CD14-positive monocyte (primary cell): ENCODE measurements around the gene OR2D3. TPM values are rescaled to one million over a fixed set of nuclear protein-coding genes. Genes with fewer than 3 reads are reported as not detected.

Experiments used
- DNase-seq, 3 donors: peaks; one replicate each; pipeline ENCODE4 v3.0.0-alpha.2; 2011 to 2022
- H2AFZ ChIP-seq: 2 replicates; pipeline ENCODE4 v1.6.0; 2012; ENCODE audit warnings: mild to moderate bottlenecking, low read depth, low read length, inconsistent platforms; ENCODE audit not compliant: insufficient read depth, poor library complexity, severe bottlenecking
- H3K27ac ChIP-seq, 2 donors: 1 replicate in 1 of 2; 2 replicates in 1 of 2; pipeline ENCODE4 v1.5.1; 2012 to 2013; ENCODE audit warnings: low read length in 2 of 2, control low read depth in 1 of 2, inconsistent platforms in 1 of 2, low read depth in 1 of 2, mild to moderate bottlenecking in 1 of 2
- H3K27me3 ChIP-seq, 2 donors: one replicate each; pipeline versions ENCODE4 v1.6.0 to v1.6.1; 2011 to 2013; ENCODE audit warnings: low read length in 2 of 2; ENCODE audit not compliant: control insufficient read depth in 2 of 2, insufficient read depth in 2 of 2
- H3K36me3 ChIP-seq, 2 donors: replicated peaks in 1 of 2; 1 replicate in 1 of 2; 2 replicates in 1 of 2; pipeline versions ENCODE4 v1.5.1 to v1.6.1; 2012 to 2013; ENCODE audit warnings: low read length in 2 of 2, control low read depth in 1 of 2, inconsistent platforms in 1 of 2, mild to moderate bottlenecking in 1 of 2; ENCODE audit not compliant: insufficient read depth in 2 of 2, control insufficient read depth in 1 of 2
- H3K4me1 ChIP-seq, 2 donors: 1 replicate in 1 of 2; 2 replicates in 1 of 2; pipeline versions ENCODE4 v1.5.1 to v1.6.1; 2012 to 2013; ENCODE audit warnings: low read length in 2 of 2, control low read depth in 1 of 2, inconsistent platforms in 1 of 2, mild to moderate bottlenecking in 1 of 2, moderate library complexity in 1 of 2; ENCODE audit not compliant: insufficient read depth in 2 of 2, control insufficient read depth in 1 of 2
- H3K4me2 ChIP-seq: replicated peaks from 2 replicates; pipeline ENCODE3; 2012; ENCODE audit warnings: low read length, moderate library complexity, mild to moderate bottlenecking; ENCODE audit not compliant: poor library complexity, severe bottlenecking; ENCODE audit errors: extremely low read depth
- H3K4me3 ChIP-seq, 3 experiments: fragments of 200-600 bp in 1 of 3; sonication (generic) in 1 of 3; replicated peaks in 1 of 3; 1 replicate in 2 of 3; 2 replicates in 1 of 3; pipeline ENCODE4 v1.5.1; 2011 to 2013; ENCODE audit warnings: low read length in 3 of 3, mild to moderate bottlenecking in 3 of 3, control low read depth in 2 of 3, low read depth in 2 of 3, inconsistent platforms in 1 of 3, moderate library complexity in 1 of 3
- H3K79me2 ChIP-seq: 2 replicates; pipeline ENCODE4 v1.6.0; 2012; ENCODE audit warnings: mild to moderate bottlenecking, control low read depth, inconsistent platforms, low read length, moderate library complexity; ENCODE audit not compliant: insufficient read depth
- H3K9ac ChIP-seq: 2 replicates; pipeline ENCODE4 v1.6.0; 2017; ENCODE audit warnings: low read length, mild to moderate bottlenecking; ENCODE audit not compliant: insufficient read depth, poor library complexity, severe bottlenecking
- H3K9me3 ChIP-seq, 2 donors: replicated peaks in 1 of 2; 1 replicate in 1 of 2; 2 replicates in 1 of 2; pipeline versions ENCODE4 v1.5.1 to v1.6.1; 2012 to 2013; ENCODE audit warnings: low read length in 2 of 2, control low read depth in 1 of 2; ENCODE audit not compliant: control insufficient read depth in 1 of 2, insufficient read depth in 1 of 2
- H4K20me1 ChIP-seq: 2 replicates; pipeline ENCODE4 v1.6.0; 2012; ENCODE audit warnings: mild to moderate bottlenecking, low read length, control low read depth, moderate library complexity; ENCODE audit not compliant: insufficient read depth
- H3K27ac Mint-ChIP-seq, 7 donors: one replicate each; pipeline ENCODE4 v1.8.0; 2020; ENCODE audit warnings: mild to moderate bottlenecking in 7 of 7, mixed read lengths in 7 of 7, moderate library complexity in 6 of 7, inconsistent platforms in 2 of 7
- H3K27me3 Mint-ChIP-seq, 3 donors: one replicate each; pipeline ENCODE4 v1.8.0; 2021 to 2022; ENCODE audit warnings: low read depth in 3 of 3, mild to moderate bottlenecking in 3 of 3, mixed read lengths in 3 of 3, moderate library complexity in 3 of 3, inconsistent platforms in 1 of 3
- H3K36me3 Mint-ChIP-seq, 2 donors: one replicate each; pipeline ENCODE4 v1.8.0; 2020; ENCODE audit warnings: mixed read lengths in 2 of 2, inconsistent platforms in 1 of 2, mild to moderate bottlenecking in 1 of 2
- H3K4me1 Mint-ChIP-seq: one replicate; pipeline ENCODE4 v1.8.0; 2020; ENCODE audit warnings: mild to moderate bottlenecking, mixed read lengths
- H3K4me3 Mint-ChIP-seq, 2 donors: one replicate each; pipeline ENCODE4 v1.8.0; 2020; ENCODE audit warnings: mild to moderate bottlenecking in 2 of 2, mixed read lengths in 2 of 2, moderate library complexity in 1 of 2
- H3K9me3 Mint-ChIP-seq, 7 donors: one replicate each; pipeline ENCODE4 v1.8.0; 2020 to 2022; ENCODE audit warnings: mixed read lengths in 7 of 7, mild to moderate bottlenecking in 6 of 7, moderate library complexity in 6 of 7, inconsistent platforms in 2 of 7
- WGBS: methylation state at CpG from one replicate; pipeline ENCODE4 v1.1.5; 2013; ENCODE audit warnings: missing lambda C conversion rate; ENCODE audit not compliant: insufficient coverage; 5-methylcytosine and 5-hydroxymethylcytosine counted together
- intact Hi-C, 2 donors: fragments of 100-400 bp; cut with micrococcal nuclease; formaldehyde crosslinking; loops; one replicate each; pipeline versions ENCODE4 v1.15.0 to v1.15.1; 2023
- polyA plus RNA-seq, 3 donors: library from polyadenylated mRNA; depleted of rRNA in 1 of 3; unstranded in 2 of 3; stranded (reverse) in 1 of 3; fragments of 300-500 nt in 2 of 3; fragments of >200 nt in 1 of 3; fragmentation: Illumina TruSeq in 2 of 3; gene quantifications; 1 replicate in 2 of 3; 2 replicates in 1 of 3; pipeline ENCODE4 v1.2.3, GENCODE V29; 2012 to 2021
- TF ChIP-seq, protein P1 (sequence below): fragments of 200-600 bp; IDR thresholded peaks from one replicate; pipeline ENCODE4 v1.8.0; 2022; ENCODE audit warnings: antibody characterized with exemption, mild to moderate bottlenecking

OR2D3 gene
- polyA plus RNA-seq, 3 donors: not detected

DNA sequence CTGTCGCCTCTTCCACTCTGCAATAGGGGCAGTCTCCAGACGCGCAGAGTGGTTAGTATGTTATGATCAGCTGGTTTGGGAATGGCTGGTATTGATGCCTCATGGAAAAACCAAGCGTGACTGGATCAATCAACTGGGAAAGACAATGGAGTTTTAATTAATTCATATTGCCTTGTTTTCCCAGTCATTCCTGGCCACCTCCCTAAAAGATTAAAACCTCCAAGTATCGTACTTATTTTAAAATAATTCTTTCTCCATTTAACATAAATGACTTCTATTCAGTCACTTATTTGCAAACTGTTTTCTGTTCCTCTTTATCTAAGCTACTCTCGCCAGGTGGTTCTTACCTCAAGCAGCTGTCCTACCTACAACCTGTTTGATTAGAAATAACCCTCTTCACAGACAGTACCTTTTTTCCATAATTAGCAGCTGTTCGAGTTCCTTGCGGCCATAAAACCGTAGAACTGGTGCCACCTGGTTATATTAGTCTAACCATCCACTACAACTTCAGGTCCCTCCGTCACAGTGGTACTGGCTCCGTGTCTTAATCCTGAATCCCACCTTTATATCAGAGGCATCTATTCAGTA lies 6.3 kb downstream of the OR2D3 start:
- no peak overlapping the region for H3K27ac Mint-ChIP-seq
- intact Hi-C loops: no loop called here

GRCh38 chr11:6928916-6929315 lies 8.1 kb downstream of the OR2D3 start:
- DNase-seq: no peak
- peaks cover 0 to 8% (median 0%) of the 10 kb centered on the region in 7 donors for H3K9me3 Mint-ChIP-seq
- Histone ChIP-seq H3K27ac (no peak overlapping the region), H3K9ac (no peak overlapping the region), H3K79me2 (no peaks in the 10 kb centered on the region), H3K4me2 (no peak overlapping the region), H3K9me3 (no peaks in the 10 kb centered on the region), H3K4me1 (peaks cover 11 to 17% of the 10 kb centered on the region in 2 donors), H3K4me3 (no peak overlapping the region), H3K36me3 (no peaks in the 10 kb centered on the region), H3K27me3 (peaks cover 0 to 21% of the 10 kb centered on the region in 2 donors), H4K20me1 (no peaks in the 10 kb centered on the region), H2AFZ (no peak overlapping the region)
- H3K4me3 Mint-ChIP-seq: no peak overlapping the region
- intact Hi-C loops: no loop called here
- H3K27me3 Mint-ChIP-seq: peaks cover 14 to 27% (median 19%) of the 10 kb centered on the region in 3 donors
- WGBS: 0% methylated on average over 1 of the region's 4 CpGs
- peaks cover 22% of the 10 kb centered on the region for H3K4me1 Mint-ChIP-seq
- no peaks in the 10 kb centered on the region for H3K36me3 Mint-ChIP-seq
- H3K27ac Mint-ChIP-seq: no peak overlapping the region
- TF ChIP-seq, protein P1, sequence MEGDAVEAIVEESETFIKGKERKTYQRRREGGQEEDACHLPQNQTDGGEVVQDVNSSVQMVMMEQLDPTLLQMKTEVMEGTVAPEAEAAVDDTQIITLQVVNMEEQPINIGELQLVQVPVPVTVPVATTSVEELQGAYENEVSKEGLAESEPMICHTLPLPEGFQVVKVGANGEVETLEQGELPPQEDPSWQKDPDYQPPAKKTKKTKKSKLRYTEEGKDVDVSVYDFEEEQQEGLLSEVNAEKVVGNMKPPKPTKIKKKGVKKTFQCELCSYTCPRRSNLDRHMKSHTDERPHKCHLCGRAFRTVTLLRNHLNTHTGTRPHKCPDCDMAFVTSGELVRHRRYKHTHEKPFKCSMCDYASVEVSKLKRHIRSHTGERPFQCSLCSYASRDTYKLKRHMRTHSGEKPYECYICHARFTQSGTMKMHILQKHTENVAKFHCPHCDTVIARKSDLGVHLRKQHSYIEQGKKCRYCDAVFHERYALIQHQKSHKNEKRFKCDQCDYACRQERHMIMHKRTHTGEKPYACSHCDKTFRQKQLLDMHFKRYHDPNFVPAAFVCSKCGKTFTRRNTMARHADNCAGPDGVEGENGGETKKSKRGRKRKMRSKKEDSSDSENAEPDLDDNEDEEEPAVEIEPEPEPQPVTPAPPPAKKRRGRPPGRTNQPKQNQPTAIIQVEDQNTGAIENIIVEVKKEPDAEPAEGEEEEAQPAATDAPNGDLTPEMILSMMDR: no peak

More for the DNA sequence above, 6.3 kb downstream of the OR2D3 start:
- Histone ChIP-seq H2AFZ (peak overlapping the region; percentile 92), H3K36me3 (no peaks in the 10 kb centered on the region), H3K27ac (no peak overlapping the region), H3K4me1 (peaks cover 11 to 17% of the 10 kb centered on the region in 2 donors), H3K4me2 (peak overlapping the region; percentile 94), H4K20me1 (no peaks in the 10 kb centered on the region), H3K27me3 (peaks cover 0 to 21% of the 10 kb centered on the region in 2 donors), H3K9me3 (no peaks in the 10 kb centered on the region), H3K9ac (peak overlapping the region; percentile 68), H3K4me3 (peak overlapping the region; percentile 50 to 85 (median 80)), H3K79me2 (no peaks in the 10 kb centered on the region)
- 19% methylated on average over 7 of the region's 11 CpGs for WGBS
- H3K36me3 Mint-ChIP-seq: no peaks in the 10 kb centered on the region
- H3K9me3 Mint-ChIP-seq: peaks cover 0 to 8% (median 0%) of the 10 kb centered on the region in 7 donors
- peak overlapping the region; percentile 86 to 96 for H3K4me3 Mint-ChIP-seq
- DNase-seq: no peak
- TF ChIP-seq, protein P1: no peak
- H3K27me3 Mint-ChIP-seq: peaks cover 14 to 28% (median 19%) of the 10 kb centered on the region in 3 donors
- H3K4me1 Mint-ChIP-seq: peaks cover 22% of the 10 kb centered on the region
